ENCODE measurements around the gene NFKBIE. TPM values are rescaled to one million over a fixed set of nuclear protein-coding genes. Genes with fewer than 3 reads are reported as not detected.

The NFKBIE gene
- total and polyA plus RNA-seq, 2 of the 13 experiments (the other 11 are each of a cell fraction or from before 2014, with no cell fraction given) = 6.7 to 14.5 TPM

DNA sequence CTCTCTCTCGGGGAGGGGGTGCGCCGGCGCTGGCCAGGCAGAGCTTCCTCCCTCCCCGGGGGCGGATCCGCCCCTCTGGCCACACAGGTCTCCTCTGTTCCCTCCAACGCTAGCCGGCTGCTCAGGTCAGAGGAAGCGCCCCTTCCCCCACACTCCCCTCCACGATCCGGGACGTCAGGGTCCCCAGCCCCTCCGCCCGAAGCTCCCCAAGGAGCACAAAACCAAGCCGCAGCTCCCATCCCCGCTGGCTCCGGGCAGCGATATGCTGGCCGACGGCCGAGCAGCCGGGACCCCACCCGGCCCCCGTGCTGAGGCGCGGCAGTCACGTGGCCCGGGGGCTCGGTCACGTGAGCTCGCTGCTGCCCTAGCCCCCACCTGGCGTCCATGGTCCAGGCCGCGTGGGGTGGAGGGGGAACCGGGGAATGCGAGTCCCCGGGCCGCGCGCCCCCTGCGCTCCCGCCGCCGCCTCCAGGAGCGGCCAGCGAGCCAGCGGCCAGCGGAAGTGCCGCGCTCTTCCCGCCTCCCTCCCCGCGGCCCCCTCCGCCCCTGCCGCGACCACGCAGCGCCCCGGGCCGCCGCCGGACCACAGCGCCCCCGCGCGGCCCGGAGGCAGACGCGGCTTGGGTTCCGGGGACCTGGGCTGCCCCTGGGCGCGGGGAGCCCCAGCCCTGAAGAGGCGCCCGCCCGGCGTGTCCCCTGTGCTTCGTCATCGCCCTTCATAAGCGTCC is 8.2 kb downstream of the NFKBIE start, which contains the start of gene SLC35B2 (continued):
- TF ChIP-seq, protein P1, sequence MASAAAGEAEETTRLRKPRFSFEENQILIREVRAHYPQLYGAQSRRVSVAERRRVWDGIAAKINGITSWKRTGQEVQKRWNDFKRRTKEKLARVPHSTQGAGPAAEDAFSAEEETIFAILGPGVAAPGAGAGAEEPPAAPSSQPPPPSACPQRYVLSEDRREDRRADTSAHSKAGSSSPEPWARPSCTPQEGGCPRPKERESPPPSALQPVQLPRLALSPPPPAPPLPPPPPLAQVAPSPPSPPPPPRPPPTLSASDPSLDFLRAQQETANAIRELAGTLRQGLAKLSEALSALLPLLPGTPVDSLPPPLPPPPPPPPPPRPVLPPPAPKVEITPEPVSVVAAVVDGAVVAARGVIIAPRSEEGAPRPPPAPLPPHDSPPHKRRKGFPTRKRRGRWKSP (CRISPR knock-in tag; IDR thresholded peaks at IDR 0.05) = no peak; the same call in 1 of the 2 replicates
- no peak for TF ChIP-seq MBNL3 (CRISPR knock-in tag; conservative IDR thresholded peaks at IDR 0.05)
- no peak for TF ChIP-seq MEF2D (CRISPR knock-in tag; IDR thresholded peaks at IDR 0.05)
- 0 out of 2 replicates have a peak, but pooled peaks have one; percentile 56 for TF ChIP-seq NAIF1 (CRISPR knock-in tag; IDR thresholded peaks at IDR 0.05; ENCODE audit: borderline replicate concordance)
- TF ChIP-seq ATRX (CRISPR knock-in tag; IDR thresholded peaks at IDR 0.05; ENCODE audit: borderline replicate concordance) = no peak
- TF ChIP-seq ZNF230 (CRISPR knock-in tag; IDR thresholded peaks at IDR 0.05) = peak; percentile 79; the same call in 1 of the 2 replicates
- TF ChIP-seq ZNF572 (CRISPR knock-in tag; IDR thresholded peaks at IDR 0.05) = peak; percentile 89
- no peak for TF ChIP-seq ZNF138 (CRISPR knock-in tag; IDR thresholded peaks at IDR 0.05; ENCODE audit: low read depth)
- peak; percentile 79; the same call in 1 of the 2 replicates for TF ChIP-seq ZNF788 (CRISPR knock-in tag; IDR thresholded peaks at IDR 0.05; ENCODE audit: borderline replicate concordance)
- TF ChIP-seq IKZF1 (IDR thresholded peaks at IDR 0.05) = no peak
- no peak; the same call in 1 of the 2 replicates for TF ChIP-seq CENPBD1 (CRISPR knock-in tag; IDR thresholded peaks at IDR 0.05; ENCODE audit: borderline replicate concordance, low read depth)
- TF ChIP-seq ZBTB37 (CRISPR knock-in tag; IDR thresholded peaks at IDR 0.05) = no peak
- no peak for TF ChIP-seq JUNB (CRISPR knock-in tag; IDR thresholded peaks at IDR 0.05; ENCODE audit: borderline replicate concordance)
- TF ChIP-seq ZSCAN29 (CRISPR knock-in tag; conservative IDR thresholded peaks at IDR 0.05) = no peak
- no peak for TF ChIP-seq ATF1 (CRISPR knock-in tag; IDR thresholded peaks at IDR 0.05)
- TF ChIP-seq ZNF17 (CRISPR knock-in tag; IDR thresholded peaks at IDR 0.05) = no peak
- peak; percentile 75 for TF ChIP-seq SP4 (CRISPR knock-in tag; IDR thresholded peaks at IDR 0.05)
- peak; percentile 83 for TF ChIP-seq IRF2 (CRISPR knock-in tag; IDR thresholded peaks at IDR 0.05)
- peak; percentile 82 for TF ChIP-seq ARNT2 (CRISPR knock-in tag; IDR thresholded peaks at IDR 0.05; ENCODE audit: low read depth)
- 0 out of 2 replicates have a peak, but pooled peaks have one; percentile 92 for TF ChIP-seq KDM4B (CRISPR knock-in tag; IDR thresholded peaks at IDR 0.05)
- peak; percentile 50 for TF ChIP-seq RBM39 (IDR thresholded peaks at IDR 0.05; ENCODE audit: low read depth, low read length, poor library complexity, severe bottlenecking)
- TF ChIP-seq SETDB1 (CRISPR knock-in tag; IDR thresholded peaks at IDR 0.05; ENCODE audit: borderline replicate concordance) = no peak
- TF ChIP-seq NR2F2 (IDR thresholded peaks at IDR 0.05; ENCODE audit: borderline replicate concordance, low read depth) = 0 out of 2 replicates have a peak, but pooled peaks have one; percentile 46
- TF ChIP-seq, protein P2, sequence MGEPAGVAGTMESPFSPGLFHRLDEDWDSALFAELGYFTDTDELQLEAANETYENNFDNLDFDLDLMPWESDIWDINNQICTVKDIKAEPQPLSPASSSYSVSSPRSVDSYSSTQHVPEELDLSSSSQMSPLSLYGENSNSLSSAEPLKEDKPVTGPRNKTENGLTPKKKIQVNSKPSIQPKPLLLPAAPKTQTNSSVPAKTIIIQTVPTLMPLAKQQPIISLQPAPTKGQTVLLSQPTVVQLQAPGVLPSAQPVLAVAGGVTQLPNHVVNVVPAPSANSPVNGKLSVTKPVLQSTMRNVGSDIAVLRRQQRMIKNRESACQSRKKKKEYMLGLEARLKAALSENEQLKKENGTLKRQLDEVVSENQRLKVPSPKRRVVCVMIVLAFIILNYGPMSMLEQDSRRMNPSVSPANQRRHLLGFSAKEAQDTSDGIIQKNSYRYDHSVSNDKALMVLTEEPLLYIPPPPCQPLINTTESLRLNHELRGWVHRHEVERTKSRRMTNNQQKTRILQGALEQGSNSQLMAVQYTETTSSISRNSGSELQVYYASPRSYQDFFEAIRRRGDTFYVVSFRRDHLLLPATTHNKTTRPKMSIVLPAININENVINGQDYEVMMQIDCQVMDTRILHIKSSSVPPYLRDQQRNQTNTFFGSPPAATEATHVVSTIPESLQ (CRISPR knock-in tag; conservative IDR thresholded peaks at IDR 0.05) = 0 out of 2 replicates have a peak, but pooled peaks have one; percentile 28
- TF ChIP-seq FOXA1 (IDR thresholded peaks at IDR 0.05) = no peak
- no peak; the same call in 1 of the 2 replicates for TF ChIP-seq FOXA1 (CRISPR knock-in tag; IDR thresholded peaks at IDR 0.05)
- no peak; the same call in 1 of the 2 replicates for TF ChIP-seq ZNF558 (CRISPR knock-in tag; IDR thresholded peaks at IDR 0.05; ENCODE audit: borderline replicate concordance)

Data from HepG2 (cell line).